ENCODE data around the gene MYO1E.

DNA sequence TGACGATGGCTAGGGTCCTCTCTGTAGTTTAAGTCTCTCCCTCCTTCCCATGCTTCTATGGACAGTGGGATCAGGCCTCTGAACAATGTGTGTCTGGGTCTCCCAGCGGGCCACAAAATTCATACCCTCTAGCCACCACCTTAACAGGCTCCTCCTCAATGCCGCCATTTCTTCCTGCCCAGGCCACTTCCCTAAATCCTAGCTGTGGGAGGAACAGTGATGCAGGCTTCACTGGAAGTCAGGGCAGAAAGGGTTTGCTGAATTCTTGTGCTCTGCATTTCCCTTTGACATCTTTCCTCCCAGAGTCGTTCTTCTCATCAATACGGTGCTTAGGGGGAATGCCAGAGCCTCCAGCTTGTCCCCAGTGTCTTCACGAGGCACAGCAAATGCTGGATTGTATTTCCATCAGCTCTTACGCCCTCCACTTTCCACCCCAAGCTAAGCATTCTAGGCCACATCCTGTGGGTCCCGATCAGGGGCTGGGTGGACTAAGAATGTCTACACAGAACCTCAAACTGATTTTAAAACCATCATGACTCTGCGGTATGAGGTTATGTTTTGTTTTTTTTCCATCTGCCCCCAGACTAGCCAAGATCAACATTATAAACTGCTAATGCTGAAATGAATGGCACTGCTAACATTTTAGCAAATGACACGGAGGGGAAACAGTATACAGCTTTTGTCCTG is 177.9 kb downstream of the MYO1E start:
- TF ChIP-seq, protein P1, sequence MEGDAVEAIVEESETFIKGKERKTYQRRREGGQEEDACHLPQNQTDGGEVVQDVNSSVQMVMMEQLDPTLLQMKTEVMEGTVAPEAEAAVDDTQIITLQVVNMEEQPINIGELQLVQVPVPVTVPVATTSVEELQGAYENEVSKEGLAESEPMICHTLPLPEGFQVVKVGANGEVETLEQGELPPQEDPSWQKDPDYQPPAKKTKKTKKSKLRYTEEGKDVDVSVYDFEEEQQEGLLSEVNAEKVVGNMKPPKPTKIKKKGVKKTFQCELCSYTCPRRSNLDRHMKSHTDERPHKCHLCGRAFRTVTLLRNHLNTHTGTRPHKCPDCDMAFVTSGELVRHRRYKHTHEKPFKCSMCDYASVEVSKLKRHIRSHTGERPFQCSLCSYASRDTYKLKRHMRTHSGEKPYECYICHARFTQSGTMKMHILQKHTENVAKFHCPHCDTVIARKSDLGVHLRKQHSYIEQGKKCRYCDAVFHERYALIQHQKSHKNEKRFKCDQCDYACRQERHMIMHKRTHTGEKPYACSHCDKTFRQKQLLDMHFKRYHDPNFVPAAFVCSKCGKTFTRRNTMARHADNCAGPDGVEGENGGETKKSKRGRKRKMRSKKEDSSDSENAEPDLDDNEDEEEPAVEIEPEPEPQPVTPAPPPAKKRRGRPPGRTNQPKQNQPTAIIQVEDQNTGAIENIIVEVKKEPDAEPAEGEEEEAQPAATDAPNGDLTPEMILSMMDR (conservative IDR thresholded peaks at IDR 0.05; ENCODE audit: low read depth, low read length): no peak
- TF ChIP-seq, protein P2, sequence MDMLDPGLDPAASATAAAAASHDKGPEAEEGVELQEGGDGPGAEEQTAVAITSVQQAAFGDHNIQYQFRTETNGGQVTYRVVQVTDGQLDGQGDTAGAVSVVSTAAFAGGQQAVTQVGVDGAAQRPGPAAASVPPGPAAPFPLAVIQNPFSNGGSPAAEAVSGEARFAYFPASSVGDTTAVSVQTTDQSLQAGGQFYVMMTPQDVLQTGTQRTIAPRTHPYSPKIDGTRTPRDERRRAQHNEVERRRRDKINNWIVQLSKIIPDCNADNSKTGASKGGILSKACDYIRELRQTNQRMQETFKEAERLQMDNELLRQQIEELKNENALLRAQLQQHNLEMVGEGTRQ (IDR thresholded peaks at IDR 0.05; ENCODE audit: low read depth, low read length): no peak
- TF ChIP-seq CEBPB (IDR thresholded peaks at IDR 0.05; ENCODE audit: low read depth, low read length) (no peak), RAD21 (IDR thresholded peaks at IDR 0.05; ENCODE audit: low read length) (no peak), POLR2A (IDR thresholded peaks at IDR 0.05; ENCODE audit: low read depth, low read length) (no peak), RFX5 (IDR thresholded peaks at IDR 0.05; ENCODE audit: low read depth, low read length) (no peak), CHD1 (IDR thresholded peaks at IDR 0.05; ENCODE audit: low read depth, low read length) (no peak), MAZ (IDR thresholded peaks at IDR 0.05; ENCODE audit: borderline replicate concordance, low read depth, low read length) (no peak)

Data from IMR-90 (cell line).